Endothelial cell of umbilical vein (primary cell): ENCODE measurements around the gene LRRC17. TPM values are rescaled to one million over a fixed set of nuclear protein-coding genes. Genes with fewer than 3 reads are reported as not detected.

Experiments
- BruUV-seq: library from RNA; stranded (reverse); fragments of 400-500 nt; replicated peaks from 2 replicates; lab custom pipeline; 2021; lab: Mats Ljungman, UMichigan
- CTCF ChIA-PET: fragments of 300-600, 350-600 bp; sonication (Branson Sonifier 250); formaldehyde crosslinking; loops from one replicate; lab custom pipeline; 2021; ENCODE audit warnings: antibody characterized with exemption, inconsistent platforms; lab: Charles Lee
- POLR2A ChIA-PET: fragments of 300-600, 350-600 bp; sonication (Branson Sonifier 250); formaldehyde crosslinking; loops from one replicate; lab custom pipeline; 2021; ENCODE audit warnings: antibody characterized with exemption, inconsistent platforms; lab: Charles Lee
- DNase-seq: peaks from one replicate; pipeline ENCODE4 v3.0.0-alpha.2; 2011; ENCODE audit warnings: low read depth, low spot score
- FAIRE-seq: peaks from 2 replicates; lab custom pipeline; 2011; peaks lifted over from hg19 to GRCh38; lab: Jason Lieb, UNC
- H2AFZ ChIP-seq: 2 replicates; pipeline ENCODE4 v1.6.0; 2012; ENCODE audit warnings: low read depth, low read length, control low read depth, inconsistent platforms
- H3K27ac ChIP-seq: 2 replicates; pipeline ENCODE4 v1.5.1; 2011; ENCODE audit warnings: low read depth, mild to moderate bottlenecking, control low read depth, low read length, moderate library complexity; ENCODE audit not compliant: insufficient read depth
- H3K27me3 ChIP-seq, 2 experiments: 2 replicates each; pipeline versions ENCODE4 v1.6.0 to v1.6.1; 2011; ENCODE audit warnings: low read length in 2 of 2, mixed read lengths in 1 of 2; ENCODE audit not compliant: control insufficient read depth in 2 of 2, insufficient read depth in 2 of 2
- H3K36me3 ChIP-seq, 2 experiments: 2 replicates in 1 of 2; 3 replicates in 1 of 2; pipeline ENCODE4 v1.5.1; 2011; ENCODE audit warnings: low read length in 2 of 2, mild to moderate bottlenecking in 1 of 2, moderate library complexity in 1 of 2; ENCODE audit not compliant: control insufficient read depth in 2 of 2, insufficient read depth in 2 of 2; ENCODE audit errors: extremely low read depth in 1 of 2
- H3K4me1 ChIP-seq: 3 replicates; pipeline ENCODE4 v1.5.1; 2011; ENCODE audit warnings: mild to moderate bottlenecking, low read length; ENCODE audit not compliant: control insufficient read depth, insufficient read depth; ENCODE audit errors: extremely low read depth
- H3K4me2 ChIP-seq: 2 replicates; pipeline ENCODE4 v1.6.1; 2011; ENCODE audit warnings: low read length, control low read depth, mixed read lengths; ENCODE audit not compliant: insufficient read depth
- H3K4me3 ChIP-seq, 3 experiments: fragments of 200-600 bp in 1 of 3; sonication (generic), shearing (Covaris generic) in 1 of 3; replicated peaks in 1 of 3; 2 replicates each; pipeline ENCODE4 v1.5.1; 2011 to 2016; ENCODE audit warnings: control low read depth in 3 of 3, low read length in 3 of 3, mild to moderate bottlenecking in 2 of 3, inconsistent platforms in 1 of 3, low read depth in 1 of 3, moderate library complexity in 1 of 3; ENCODE audit not compliant: insufficient read depth in 1 of 3
- H3K79me2 ChIP-seq: 2 replicates; pipeline ENCODE4 v1.6.0; 2012; ENCODE audit warnings: low read length, inconsistent platforms; ENCODE audit not compliant: control insufficient read depth, insufficient read depth
- H3K9ac ChIP-seq: replicated peaks from 2 replicates; pipeline ENCODE3; 2011; ENCODE audit warnings: low read length, control low read depth; ENCODE audit not compliant: insufficient read depth; ENCODE audit errors: extremely low read depth
- H3K9me1 ChIP-seq: replicated peaks from 3 replicates; pipeline ENCODE4 v1.6.0; 2011; ENCODE audit warnings: mild to moderate bottlenecking, low read length; ENCODE audit not compliant: control insufficient read depth, insufficient read depth; ENCODE audit errors: extremely low read depth
- H3K9me3 ChIP-seq: replicated peaks from 2 replicates; pipeline ENCODE4 v1.5.1; 2012; ENCODE audit warnings: low read length, inconsistent platforms; ENCODE audit not compliant: control insufficient read depth, insufficient read depth
- H4K20me1 ChIP-seq: replicated peaks from 2 replicates; pipeline ENCODE3; 2011; ENCODE audit warnings: mild to moderate bottlenecking, low read length; ENCODE audit not compliant: control insufficient read depth, insufficient read depth; ENCODE audit errors: extremely low read depth
- EZH2 ChIP-seq: IDR thresholded peaks from 2 replicates; pipeline ENCODE4 v1.6.1; 2012; ENCODE audit warnings: borderline replicate concordance, low read depth, mild to moderate bottlenecking, moderate library complexity, low read length, inconsistent platforms; ENCODE audit not compliant: severe bottlenecking
- FOS ChIP-seq: IDR thresholded peaks from 2 replicates; pipeline ENCODE4 v1.6.1; 2011; ENCODE audit warnings: mild to moderate bottlenecking, low read length, moderate library complexity, borderline replicate concordance; ENCODE audit not compliant: insufficient read depth
- GATA2 ChIP-seq: IDR thresholded peaks from 2 replicates; pipeline ENCODE4 v1.7.0; 2011; ENCODE audit warnings: low read depth, mild to moderate bottlenecking, moderate library complexity, mixed read lengths, low read length; ENCODE audit not compliant: insufficient read length, insufficient read depth
- JUN ChIP-seq: IDR thresholded peaks from 2 replicates; pipeline ENCODE4 v1.6.1; 2011; ENCODE audit warnings: borderline replicate concordance, low read depth; ENCODE audit not compliant: insufficient read length, insufficient read depth
- dilution Hi-C: fragments of 300-500 bp; cut with MboI; formaldehyde crosslinking; loops from one replicate; pipeline ENCODE4 v1.15.0; 2019; ENCODE audit warnings: low sequenced_read_pairs; ENCODE audit not compliant: extremely low pct_ligation_motif_present
- intact Hi-C: fragments of 100-400 bp; cut with micrococcal nuclease; formaldehyde crosslinking; loops from one replicate; pipeline ENCODE4 v1.10.0; 2022
- polyA plus RNA-seq, 4 experiments: library from polyadenylated mRNA; depleted of rRNA in 3 of 4; stranded (reverse) in 3 of 4; unstranded in 1 of 4; fragments of >200 nt; gene quantifications; 2 replicates each; pipeline versions ENCODE4 v1.2.1 to v1.2.3, GENCODE V29; 2011 to 2012; ENCODE audit warnings: missing spikeins in 1 of 4
- total RNA-seq: library from RNA; stranded (reverse); gene quantifications from 2 replicates; pipeline ENCODE4 v1.2.3, GENCODE V29; 2021
- TF ChIP-seq, protein P1 (sequence below), 2 donors: IDR thresholded peaks; 1 replicate in 1 of 2; 2 replicates in 1 of 2; pipeline ENCODE4 v1.5.1; 2011; ENCODE audit warnings: low read length in 2 of 2, mild to moderate bottlenecking in 2 of 2, moderate library complexity in 2 of 2, control low read depth in 1 of 2, inconsistent platforms in 1 of 2, low read depth in 1 of 2; ENCODE audit not compliant: insufficient read depth in 1 of 2; ENCODE audit errors: extremely low read depth in 1 of 2

The LRRC17 gene
- total and polyA plus RNA-seq, 2 donors (not counting 3 experiments of a cell fraction or from before 2014, with no cell fraction given): 22.7 to 33.7 TPM

DNA sequence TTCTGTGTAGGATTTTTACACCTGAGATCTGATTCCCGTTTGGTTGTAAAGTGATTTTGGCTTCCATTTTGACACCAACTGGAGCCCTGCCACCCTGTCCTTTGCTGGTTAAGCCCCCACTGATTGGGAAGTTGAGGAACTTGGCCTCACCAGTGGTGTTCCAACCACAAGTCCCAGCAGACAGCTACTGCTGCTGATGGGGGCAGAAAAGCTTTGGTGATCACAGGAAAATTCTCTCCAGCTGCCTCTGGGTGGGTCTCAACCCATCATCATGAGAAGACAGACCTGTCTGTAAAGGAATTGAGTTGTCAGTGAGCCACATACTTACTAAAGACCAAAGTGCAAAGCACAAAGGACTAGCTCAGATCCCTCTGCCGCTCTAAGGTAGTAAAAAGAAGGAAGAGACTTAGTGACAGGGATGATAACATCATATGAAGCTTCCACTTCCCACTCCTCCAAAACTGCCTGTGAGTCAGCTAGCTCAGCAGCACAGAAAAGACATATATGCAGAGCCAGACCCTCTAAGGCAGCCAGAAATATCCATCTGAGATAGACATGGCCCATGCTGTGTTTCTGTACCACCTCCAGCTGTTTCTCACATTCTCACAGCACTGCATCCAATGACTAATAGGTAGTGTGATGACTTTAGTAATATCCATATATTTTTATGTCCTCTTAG is 22.4 kb upstream of the LRRC17 start:
- Histone ChIP-seq H3K36me3 (no peaks in the 10 kb centered on the region), H3K4me2 (peak overlapping the region; percentile 11), H3K79me2 (no peaks in the 10 kb centered on the region), H3K4me3 (no peak overlapping the region), H3K9me1 (no peaks in the 10 kb centered on the region), H3K4me1 (peaks cover 51% of the 10 kb centered on the region), H2AFZ (peak overlapping the region; percentile 23), H4K20me1 (no peaks in the 10 kb centered on the region), H3K27ac (peak overlapping the region; percentile 89), H3K27me3 (no peaks in the 10 kb centered on the region), H3K9me3 (no peaks in the 10 kb centered on the region), H3K9ac (peak overlapping the region; percentile 38)
- BruUV-seq: TSS peak; percentile 25
- TF ChIP-seq EZH2 (no peak), FOS (peak; percentile 22), GATA2 (peak; percentile 54), JUN (no peak)
- TF ChIP-seq, protein P1, sequence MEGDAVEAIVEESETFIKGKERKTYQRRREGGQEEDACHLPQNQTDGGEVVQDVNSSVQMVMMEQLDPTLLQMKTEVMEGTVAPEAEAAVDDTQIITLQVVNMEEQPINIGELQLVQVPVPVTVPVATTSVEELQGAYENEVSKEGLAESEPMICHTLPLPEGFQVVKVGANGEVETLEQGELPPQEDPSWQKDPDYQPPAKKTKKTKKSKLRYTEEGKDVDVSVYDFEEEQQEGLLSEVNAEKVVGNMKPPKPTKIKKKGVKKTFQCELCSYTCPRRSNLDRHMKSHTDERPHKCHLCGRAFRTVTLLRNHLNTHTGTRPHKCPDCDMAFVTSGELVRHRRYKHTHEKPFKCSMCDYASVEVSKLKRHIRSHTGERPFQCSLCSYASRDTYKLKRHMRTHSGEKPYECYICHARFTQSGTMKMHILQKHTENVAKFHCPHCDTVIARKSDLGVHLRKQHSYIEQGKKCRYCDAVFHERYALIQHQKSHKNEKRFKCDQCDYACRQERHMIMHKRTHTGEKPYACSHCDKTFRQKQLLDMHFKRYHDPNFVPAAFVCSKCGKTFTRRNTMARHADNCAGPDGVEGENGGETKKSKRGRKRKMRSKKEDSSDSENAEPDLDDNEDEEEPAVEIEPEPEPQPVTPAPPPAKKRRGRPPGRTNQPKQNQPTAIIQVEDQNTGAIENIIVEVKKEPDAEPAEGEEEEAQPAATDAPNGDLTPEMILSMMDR (IDR thresholded peaks at IDR 0.05; ENCODE audit: extremely low read depth in 1 of 2, insufficient read depth in 1 of 2, low read depth in 1 of 2, low read length in 2 of 2): no peak
- CTCF ChIA-PET: interaction anchor here (1.1 to 4.6 kb wide), 6 partner anchors 16 to 172 kb away, joined by 3 to 36 read pairs (median 6); partner anchors contain the start of gene LRRC17
- no peak for FAIRE-seq
- intact Hi-C loops: loop anchor here (1.0 kb wide), 1 partner anchor 103 kb away; no protein-coding TSS in a partner anchor
- DNase-seq: peak; percentile 81
- dilution Hi-C loops: no loop called here
- POLR2A ChIA-PET: no interaction called here
